Heart left ventricle (tissue), 13 donors: ENCODE measurements around the gene DTNB.

ENCODE experiments used
- POLR2A ChIP-seq, 2 donors: fragments of 450-650 bp; IDR thresholded peaks; one replicate each; pipeline ENCODE4 v1.6.1; 2017; ENCODE audit warnings: antibody characterized with exemption in 2 of 2, mild to moderate bottlenecking in 2 of 2, moderate library complexity in 2 of 2
- TF ChIP-seq, protein P1 (sequence below), 12 donors: fragments of 200-600 bp; sonication (generic) in 4 of 12; IDR thresholded peaks; one replicate each; pipeline versions ENCODE4 v1.5.0 to v1.8.0; 2018 to 2022; ENCODE audit warnings: antibody characterized with exemption in 12 of 12, mild to moderate bottlenecking in 5 of 12
- donor health status: ischemic (EF 13 %, LVEDD 7.1; RV severe dilation, severe dysfunction).
- donor health status: DM: no; HTN: yes; CAD: no.
- donor health status: DM: no; HTN: no; CAD: no.
- donor health status: ischemic (EF 25% LVEDD 6.9; RV normal size, moderate dysfunction).
- donor health status: ischemic (EF 25% LVEDD 5.7; RV mildly dilated, moderate dysfunction).
- donor health status: ischemic (EF 35%, LVEDD 5.7; RV mildly dilated, moderate dysfunction).
- donor health status: nonischemic (EF 11% LVEDD 7.7; RV severe dilation, severe dysfunction).
- donor health status: DM: yes; HTN: yes; CAD: no.
- donor health status: PGD.
- donor health status: ischemic (EF 29% LVEDD 5.4; RV normal size, mild dysfunction).
- donor health status: nonischemic (EF 23%, LVEDD 6.1; RV moderate dilation, normal function).

DNA sequence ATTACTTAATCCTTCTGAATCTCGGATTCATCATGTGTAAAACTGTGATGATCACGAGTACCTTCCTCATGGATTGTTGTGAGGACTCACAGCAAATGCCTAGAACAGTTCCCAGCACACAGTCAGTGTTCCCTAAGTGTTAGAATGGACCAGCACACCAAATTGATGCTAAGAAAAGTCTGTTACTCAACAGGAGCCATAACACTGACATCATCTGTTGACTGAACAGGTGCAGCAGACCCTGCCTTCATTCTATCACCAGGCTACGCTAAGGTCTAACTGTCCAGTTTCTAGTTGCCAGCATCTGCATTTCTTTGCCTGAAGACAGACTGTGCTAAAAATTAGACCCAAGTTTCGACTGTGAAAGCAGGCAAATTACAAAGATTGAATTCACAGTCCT is 18.6 kb downstream of the DTNB start:
- TF ChIP-seq, protein P1, sequence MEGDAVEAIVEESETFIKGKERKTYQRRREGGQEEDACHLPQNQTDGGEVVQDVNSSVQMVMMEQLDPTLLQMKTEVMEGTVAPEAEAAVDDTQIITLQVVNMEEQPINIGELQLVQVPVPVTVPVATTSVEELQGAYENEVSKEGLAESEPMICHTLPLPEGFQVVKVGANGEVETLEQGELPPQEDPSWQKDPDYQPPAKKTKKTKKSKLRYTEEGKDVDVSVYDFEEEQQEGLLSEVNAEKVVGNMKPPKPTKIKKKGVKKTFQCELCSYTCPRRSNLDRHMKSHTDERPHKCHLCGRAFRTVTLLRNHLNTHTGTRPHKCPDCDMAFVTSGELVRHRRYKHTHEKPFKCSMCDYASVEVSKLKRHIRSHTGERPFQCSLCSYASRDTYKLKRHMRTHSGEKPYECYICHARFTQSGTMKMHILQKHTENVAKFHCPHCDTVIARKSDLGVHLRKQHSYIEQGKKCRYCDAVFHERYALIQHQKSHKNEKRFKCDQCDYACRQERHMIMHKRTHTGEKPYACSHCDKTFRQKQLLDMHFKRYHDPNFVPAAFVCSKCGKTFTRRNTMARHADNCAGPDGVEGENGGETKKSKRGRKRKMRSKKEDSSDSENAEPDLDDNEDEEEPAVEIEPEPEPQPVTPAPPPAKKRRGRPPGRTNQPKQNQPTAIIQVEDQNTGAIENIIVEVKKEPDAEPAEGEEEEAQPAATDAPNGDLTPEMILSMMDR (IDR thresholded peaks at IDR 0.05): no peak
- TF ChIP-seq POLR2A (IDR thresholded peaks at IDR 0.05): no peak
